Activated T-cell treated with anti-CD3 and anti-CD28 coated beads for 1 hour (primary cell): ENCODE results near the gene KLHL24.
A peak's percentile ranks its signal among the peaks of the same experiment; 100 is the strongest.
"Not testable (repeated sequence)": the region's sequence is repeated elsewhere in the genome, so short reads cannot be mapped to it uniquely, and the experiment has no call there.

Source experiments
- DNase-seq: peaks from one replicate; pipeline ENCODE4 v3.0.0-alpha.2; 2020; ENCODE audit warnings: low read depth

The KLHL24 gene

GRCh38 chr3:183697610-183698317 is 62.3 kb downstream of the KLHL24 start, which contains the start of gene YEATS2:
Gene YEATS2, plus strand, starts transcription at chr3:183697797. Its CDS starts 17,366 bp downstream, at chr3:183715163.
- DNase-seq = peak; percentile 48

- no peak for DNase-seq
These were observed 62.9 kb downstream of the KLHL24 start for GRCh38 chr3:183698318-183698751.

- no peak for DNase-seq
These were observed 63.3 kb downstream of the KLHL24 start for GRCh38 chr3:183698756-183699155.

- no peak for DNase-seq
These were observed 64.0 kb downstream of the KLHL24 start for GRCh38 chr3:183699238-183699947.

- DNase-seq = no peak
These were observed 66.3 kb downstream of the KLHL24 start for GRCh38 chr3:183701744-183702143.

- DNase-seq = not testable (repeated sequence)
These were observed 68.5 kb downstream of the KLHL24 start for GRCh38 chr3:183703892-183704291.

- DNase-seq = no peak
These were observed 74.8 kb downstream of the KLHL24 start for GRCh38 chr3:183710231-183710630.

- no peak for DNase-seq
These were observed 76.1 kb downstream of the KLHL24 start for GRCh38 chr3:183711516-183711915.

- DNase-seq = no peak
These were observed 79.2 kb downstream of the KLHL24 start for GRCh38 chr3:183714622-183715021.

GRCh38 chr3:183718012-183718411 is 82.6 kb downstream of the KLHL24 start:
- no peak for DNase-seq

- no peak for DNase-seq
These were observed 90.0 kb downstream of the KLHL24 start for GRCh38 chr3:183725387-183725786.

GRCh38 chr3:183728204-183728603 is 92.8 kb downstream of the KLHL24 start:
- DNase-seq = no peak

- DNase-seq = no peak
These were observed 94.9 kb downstream of the KLHL24 start for GRCh38 chr3:183730361-183730760.

- no peak for DNase-seq
These were observed 96.2 kb downstream of the KLHL24 start for GRCh38 chr3:183731611-183732010.

GRCh38 chr3:183733553-183733952 is 98.1 kb downstream of the KLHL24 start:
- no peak for DNase-seq
